HepG2 (cell line): ENCODE measurements around the gene CELF5. TPM values are rescaled to one million over a fixed set of nuclear protein-coding genes. Genes with fewer than 3 reads are reported as not detected.

Experiments
- CBX1 ChIP-seq: IDR thresholded peaks from one replicate; pipeline ENCODE4 v1.6.1; 2016; ENCODE audit warnings: antibody characterized with exemption, low read depth
- DNMT1 ChIP-seq: sonication (generic); formaldehyde crosslinking; IDR thresholded peaks from 2 replicates; pipeline ENCODE4 v1.5.1; 2020; ENCODE audit warnings: mild to moderate bottlenecking, missing genetic modification reagents
- HOXA9 ChIP-seq: sonication (generic); formaldehyde crosslinking; IDR thresholded peaks from 2 replicates; pipeline ENCODE4 v1.8.1; 2022; ENCODE audit warnings: missing genetic modification reagents, mild to moderate bottlenecking, moderate library complexity, borderline replicate concordance
- MED1 ChIP-seq: sonication (generic); formaldehyde crosslinking; IDR thresholded peaks from 2 replicates; pipeline ENCODE4 v1.4.0; 2020; ENCODE audit warnings: missing genetic modification reagents
- SOX6 ChIP-seq, 2 experiments: fragments of 450-650 bp in 1 of 2; sonication (generic) in 1 of 2; formaldehyde crosslinking in 1 of 2; IDR thresholded peaks; 2 replicates each; pipeline versions ENCODE4 v1.4.0 to v1.6.1; 2017 to 2020; ENCODE audit warnings: antibody characterized with exemption in 1 of 2, mild to moderate bottlenecking in 1 of 2, missing genetic modification reagents in 1 of 2
- ZNF121 ChIP-seq: sonication (generic); formaldehyde crosslinking; IDR thresholded peaks from 2 replicates; pipeline ENCODE4 v1.5.0; 2020; ENCODE audit warnings: mild to moderate bottlenecking, missing genetic modification reagents
- ZNF20 ChIP-seq: sonication (generic); formaldehyde crosslinking; IDR thresholded peaks from 2 replicates; pipeline ENCODE4 v1.4.0; 2020; ENCODE audit warnings: mild to moderate bottlenecking, moderate library complexity, missing genetic modification reagents
- ZNF34 ChIP-seq: sonication (generic); formaldehyde crosslinking; IDR thresholded peaks from 2 replicates; pipeline ENCODE4 v1.4.0; 2020; ENCODE audit warnings: mild to moderate bottlenecking, missing genetic modification reagents, borderline replicate concordance
- ZNF550 ChIP-seq: sonication (generic); formaldehyde crosslinking; IDR thresholded peaks from 2 replicates; pipeline ENCODE4 v1.4.0; 2020; ENCODE audit warnings: mild to moderate bottlenecking, missing genetic modification reagents, borderline replicate concordance
- ZNF562 ChIP-seq: sonication (generic); formaldehyde crosslinking; IDR thresholded peaks from 2 replicates; pipeline ENCODE4 v1.8.0; 2022; ENCODE audit warnings: missing genetic modification reagents, borderline replicate concordance
- ZNF644 ChIP-seq: IDR thresholded peaks from 2 replicates; pipeline ENCODE4 v1.6.1; 2016; ENCODE audit warnings: low read depth
- polyA plus RNA-seq, 8 experiments: library from polyadenylated mRNA; depleted of rRNA in 3 of 8; stranded (reverse) in 7 of 8; unstranded in 1 of 8; fragments of >200 nt; fragmentation: Illumina TruSeq in 4 of 8; extraction: Trizol in 4 of 8; gene quantifications; 2 replicates each; pipeline versions ENCODE4 v1.2.1 to v1.2.3, GENCODE V29; 2011 to 2016; ENCODE audit warnings: low read depth in 4 of 8, missing spikeins in 1 of 8, mixed read lengths in 1 of 8; ENCODE audit not compliant: insufficient read depth in 1 of 8
- total RNA-seq, 5 experiments: library from RNA; depleted of rRNA; stranded (reverse); fragments of >200 nt; fragmentation: Illumina TruSeq; extraction: Trizol; gene quantifications; 2 replicates each; pipeline ENCODE4 v1.2.3, GENCODE V29; 2016; ENCODE audit warnings: low read depth in 1 of 5
- TF ChIP-seq, protein P1 (sequence below): sonication (generic); formaldehyde crosslinking; IDR thresholded peaks from 2 replicates; pipeline ENCODE4 v1.8.0; 2022; ENCODE audit warnings: missing genetic modification reagents, low read depth, mild to moderate bottlenecking, borderline replicate concordance
- TF ChIP-seq, protein P2 (sequence below): sonication (generic); formaldehyde crosslinking; IDR thresholded peaks from 2 replicates; pipeline ENCODE4 v1.9.0; 2021; ENCODE audit warnings: missing genetic modification reagents, borderline replicate concordance
- TF ChIP-seq, protein P3 (sequence below): sonication (generic); formaldehyde crosslinking; IDR thresholded peaks from 2 replicates; pipeline ENCODE4 v1.4.0; 2020; ENCODE audit warnings: missing genetic modification reagents
- TF ChIP-seq, protein P4 (sequence below), 2 experiments: sonication (generic) in 1 of 2; formaldehyde crosslinking in 1 of 2; IDR thresholded peaks; 2 replicates each; pipeline versions ENCODE4 v1.6.1 to v1.9.0; 2014 to 2022; ENCODE audit warnings: antibody characterized with exemption in 1 of 2, borderline replicate concordance in 1 of 2, inconsistent platforms in 1 of 2, low read depth in 1 of 2, missing genetic modification reagents in 1 of 2
- TF ChIP-seq, protein P5 (sequence below): fragments of 450-650 bp; IDR thresholded peaks from 2 replicates; pipeline ENCODE4 v1.6.1; 2017

Gene CELF5
- total and polyA plus RNA-seq, 2 of the 13 experiments (the other 11 are each of a cell fraction or from before 2014, with no cell fraction given): 0.31 to 0.84 TPM

DNA sequence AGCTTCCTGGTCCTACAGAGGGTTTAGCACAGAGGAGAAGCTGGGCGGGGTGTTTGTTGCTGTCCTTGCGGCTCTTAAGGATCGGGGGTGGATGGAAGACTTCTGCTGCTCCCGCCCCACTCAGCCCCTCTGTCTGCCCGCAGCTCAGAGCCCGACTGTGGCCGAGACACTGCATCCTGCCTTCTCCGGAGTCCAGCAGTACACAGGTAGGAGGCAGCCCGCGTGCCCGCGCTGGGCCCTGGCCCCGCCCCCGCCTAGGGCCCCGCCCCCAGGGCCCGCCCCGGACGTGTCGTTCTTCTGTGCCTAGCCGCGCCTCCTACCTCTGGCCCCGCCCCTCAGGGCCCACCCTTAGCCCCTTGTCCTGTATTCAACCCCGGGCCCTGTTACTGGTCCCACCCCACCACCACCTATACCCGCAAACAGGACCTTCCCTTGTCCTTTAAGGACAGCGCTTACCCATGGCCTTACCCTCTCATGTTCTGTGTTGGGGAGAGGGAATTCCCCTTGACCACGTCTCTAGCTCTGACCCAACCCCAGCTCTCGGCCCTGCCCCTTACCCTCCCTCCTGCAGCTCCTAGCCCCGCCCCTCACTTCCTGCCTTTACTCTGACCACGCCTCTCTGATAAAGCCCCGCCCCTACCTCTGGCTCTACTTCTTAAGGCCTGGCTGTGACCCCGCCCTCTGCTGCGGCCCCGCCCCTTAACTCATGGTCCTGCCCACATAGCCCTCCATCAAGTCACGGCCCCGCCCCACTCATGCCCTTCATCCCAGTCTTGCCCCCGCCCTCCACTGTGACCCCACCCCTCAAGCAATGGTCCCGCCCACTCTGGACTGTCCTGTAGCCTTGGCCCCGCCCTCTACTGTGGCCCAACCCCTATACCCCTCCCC, 60.5 kb downstream of the CELF5 start (continued):
- TF ChIP-seq CBX1: no peak
- no peak for TF ChIP-seq DNMT1 (CRISPR knock-in tag)
- no peak for TF ChIP-seq ZNF562 (CRISPR knock-in tag)
- no peak for TF ChIP-seq ZNF121
- no peak for TF ChIP-seq HOXA9 (CRISPR knock-in tag)
- TF ChIP-seq, protein P1, sequence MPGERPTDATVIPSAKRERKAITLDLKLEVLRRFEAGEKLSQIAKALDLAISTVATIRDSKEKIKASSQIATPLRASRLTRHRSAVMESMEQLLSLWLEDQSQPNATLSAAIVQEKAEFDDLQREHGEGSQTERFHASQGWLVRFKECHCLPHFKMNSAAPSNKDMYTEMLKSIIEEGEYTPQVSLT: no peak
- TF ChIP-seq ZNF550: no peak
- no peak for TF ChIP-seq ZNF34 (CRISPR knock-in tag)
- TF ChIP-seq ZNF644 (CRISPR knock-in tag): no peak
- TF ChIP-seq, protein P2, sequence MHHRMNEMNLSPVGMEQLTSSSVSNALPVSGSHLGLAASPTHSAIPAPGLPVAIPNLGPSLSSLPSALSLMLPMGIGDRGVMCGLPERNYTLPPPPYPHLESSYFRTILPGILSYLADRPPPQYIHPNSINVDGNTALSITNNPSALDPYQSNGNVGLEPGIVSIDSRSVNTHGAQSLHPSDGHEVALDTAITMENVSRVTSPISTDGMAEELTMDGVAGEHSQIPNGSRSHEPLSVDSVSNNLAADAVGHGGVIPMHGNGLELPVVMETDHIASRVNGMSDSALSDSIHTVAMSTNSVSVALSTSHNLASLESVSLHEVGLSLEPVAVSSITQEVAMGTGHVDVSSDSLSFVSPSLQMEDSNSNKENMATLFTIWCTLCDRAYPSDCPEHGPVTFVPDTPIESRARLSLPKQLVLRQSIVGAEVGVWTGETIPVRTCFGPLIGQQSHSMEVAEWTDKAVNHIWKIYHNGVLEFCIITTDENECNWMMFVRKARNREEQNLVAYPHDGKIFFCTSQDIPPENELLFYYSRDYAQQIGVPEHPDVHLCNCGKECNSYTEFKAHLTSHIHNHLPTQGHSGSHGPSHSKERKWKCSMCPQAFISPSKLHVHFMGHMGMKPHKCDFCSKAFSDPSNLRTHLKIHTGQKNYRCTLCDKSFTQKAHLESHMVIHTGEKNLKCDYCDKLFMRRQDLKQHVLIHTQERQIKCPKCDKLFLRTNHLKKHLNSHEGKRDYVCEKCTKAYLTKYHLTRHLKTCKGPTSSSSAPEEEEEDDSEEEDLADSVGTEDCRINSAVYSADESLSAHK: no peak
- no peak for TF ChIP-seq ZNF20
- TF ChIP-seq, protein P3, sequence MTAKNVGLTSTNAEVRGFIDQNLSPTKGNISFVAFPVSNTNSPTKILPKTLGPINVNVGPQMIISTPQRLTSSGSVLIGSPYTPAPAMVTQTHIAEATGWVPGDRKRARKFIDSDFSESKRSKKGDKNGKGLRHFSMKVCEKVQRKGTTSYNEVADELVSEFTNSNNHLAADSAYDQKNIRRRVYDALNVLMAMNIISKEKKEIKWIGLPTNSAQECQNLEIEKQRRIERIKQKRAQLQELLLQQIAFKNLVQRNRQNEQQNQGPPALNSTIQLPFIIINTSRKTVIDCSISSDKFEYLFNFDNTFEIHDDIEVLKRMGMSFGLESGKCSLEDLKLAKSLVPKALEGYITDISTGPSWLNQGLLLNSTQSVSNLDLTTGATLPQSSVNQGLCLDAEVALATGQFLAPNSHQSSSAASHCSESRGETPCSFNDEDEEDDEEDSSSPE (CRISPR knock-in tag): 0 out of 2 replicates have a peak, but pooled peaks have one; percentile 28
- TF ChIP-seq MED1 (CRISPR knock-in tag): peak; percentile 41; the same call in 1 of the 2 replicates
- TF ChIP-seq SOX6 (IDR thresholded peaks at IDR 0.05): no peak
- no peak for TF ChIP-seq SOX6 (CRISPR knock-in tag; IDR thresholded peaks at IDR 0.05)
- TF ChIP-seq, protein P4, sequence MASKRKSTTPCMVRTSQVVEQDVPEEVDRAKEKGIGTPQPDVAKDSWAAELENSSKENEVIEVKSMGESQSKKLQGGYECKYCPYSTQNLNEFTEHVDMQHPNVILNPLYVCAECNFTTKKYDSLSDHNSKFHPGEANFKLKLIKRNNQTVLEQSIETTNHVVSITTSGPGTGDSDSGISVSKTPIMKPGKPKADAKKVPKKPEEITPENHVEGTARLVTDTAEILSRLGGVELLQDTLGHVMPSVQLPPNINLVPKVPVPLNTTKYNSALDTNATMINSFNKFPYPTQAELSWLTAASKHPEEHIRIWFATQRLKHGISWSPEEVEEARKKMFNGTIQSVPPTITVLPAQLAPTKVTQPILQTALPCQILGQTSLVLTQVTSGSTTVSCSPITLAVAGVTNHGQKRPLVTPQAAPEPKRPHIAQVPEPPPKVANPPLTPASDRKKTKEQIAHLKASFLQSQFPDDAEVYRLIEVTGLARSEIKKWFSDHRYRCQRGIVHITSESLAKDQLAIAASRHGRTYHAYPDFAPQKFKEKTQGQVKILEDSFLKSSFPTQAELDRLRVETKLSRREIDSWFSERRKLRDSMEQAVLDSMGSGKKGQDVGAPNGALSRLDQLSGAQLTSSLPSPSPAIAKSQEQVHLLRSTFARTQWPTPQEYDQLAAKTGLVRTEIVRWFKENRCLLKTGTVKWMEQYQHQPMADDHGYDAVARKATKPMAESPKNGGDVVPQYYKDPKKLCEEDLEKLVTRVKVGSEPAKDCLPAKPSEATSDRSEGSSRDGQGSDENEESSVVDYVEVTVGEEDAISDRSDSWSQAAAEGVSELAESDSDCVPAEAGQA (IDR thresholded peaks at IDR 0.05; ENCODE audit: low read depth): no peak
- TF ChIP-seq, protein P4 (CRISPR knock-in tag; IDR thresholded peaks at IDR 0.05; ENCODE audit: borderline replicate concordance): no peak
- TF ChIP-seq, protein P5, sequence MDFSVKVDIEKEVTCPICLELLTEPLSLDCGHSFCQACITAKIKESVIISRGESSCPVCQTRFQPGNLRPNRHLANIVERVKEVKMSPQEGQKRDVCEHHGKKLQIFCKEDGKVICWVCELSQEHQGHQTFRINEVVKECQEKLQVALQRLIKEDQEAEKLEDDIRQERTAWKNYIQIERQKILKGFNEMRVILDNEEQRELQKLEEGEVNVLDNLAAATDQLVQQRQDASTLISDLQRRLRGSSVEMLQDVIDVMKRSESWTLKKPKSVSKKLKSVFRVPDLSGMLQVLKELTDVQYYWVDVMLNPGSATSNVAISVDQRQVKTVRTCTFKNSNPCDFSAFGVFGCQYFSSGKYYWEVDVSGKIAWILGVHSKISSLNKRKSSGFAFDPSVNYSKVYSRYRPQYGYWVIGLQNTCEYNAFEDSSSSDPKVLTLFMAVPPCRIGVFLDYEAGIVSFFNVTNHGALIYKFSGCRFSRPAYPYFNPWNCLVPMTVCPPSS: no peak
